Vagina (tissue), 2 donors: ENCODE results near the gene HRCT1. TPM values are rescaled to one million over a fixed set of nuclear protein-coding genes. Genes with fewer than 3 reads are reported as not detected.

Source experiments
- DNase-seq, 2 donors: peaks; one replicate each; pipeline ENCODE4 v3.0.0-alpha.2; 2017; ENCODE audit errors: extremely low spot score in 2 of 2
- H3K27ac ChIP-seq: fragments of 200-600 bp; sonication (generic); one replicate; pipeline ENCODE4 v1.5.1; 2019
- H3K27me3 ChIP-seq: fragments of 200-600 bp; sonication (generic); one replicate; pipeline ENCODE4 v1.5.1; 2019
- H3K36me3 ChIP-seq, 2 donors: fragments of 200-600 bp; sonication (generic); one replicate each; pipeline ENCODE4 v1.5.1; 2017 to 2019
- H3K4me1 ChIP-seq: fragments of 200-600 bp; sonication (generic); one replicate; pipeline ENCODE4 v1.5.1; 2019
- H3K4me3 ChIP-seq, 2 donors: fragments of 200-600 bp; sonication (generic); 1 replicate in 1 of 2; 2 replicates in 1 of 2; pipeline ENCODE4 v1.5.1; 2016 to 2019
- H3K9me3 ChIP-seq: fragments of 200-600 bp; sonication (generic); one replicate; pipeline ENCODE4 v1.5.1; 2019
- POLR2A ChIP-seq, 2 donors: fragments of 450-650 bp; IDR thresholded peaks; one replicate each; pipeline ENCODE4 v1.6.1; 2017; ENCODE audit warnings: antibody characterized with exemption in 2 of 2, mild to moderate bottlenecking in 2 of 2, moderate library complexity in 2 of 2
- POLR2AphosphoS5 ChIP-seq, 2 donors: sonication (generic); formaldehyde crosslinking; IDR thresholded peaks; one replicate each; pipeline ENCODE4 v1.9.0; 2017; ENCODE audit warnings: antibody characterized with exemption in 2 of 2, mild to moderate bottlenecking in 2 of 2, low read depth in 1 of 2; ENCODE audit not compliant: insufficient read depth in 1 of 2
- intact Hi-C: fragments of 100-400 bp; cut with DNase I; formaldehyde crosslinking; loops from one replicate; pipeline ENCODE4 v1.15.1; 2023
- total RNA-seq: library from RNA; depleted of rRNA; stranded (reverse); fragments of >200 nt; gene quantifications from one replicate; pipeline ENCODE4 v1.2.3, GENCODE V29; 2016
- TF ChIP-seq, protein P1 (sequence below), 3 experiments: fragments of 450-650 bp in 2 of 3; fragments of 200-600 bp in 1 of 3; sonication (generic) in 1 of 3; IDR thresholded peaks; one replicate each; pipeline ENCODE4 v1.5.1; 2017 to 2019; ENCODE audit warnings: antibody characterized with exemption in 3 of 3, mild to moderate bottlenecking in 2 of 3, moderate library complexity in 2 of 3

HRCT1 gene
- total RNA-seq, 1 donor from 2014 or later = 5.4 TPM

DNA sequence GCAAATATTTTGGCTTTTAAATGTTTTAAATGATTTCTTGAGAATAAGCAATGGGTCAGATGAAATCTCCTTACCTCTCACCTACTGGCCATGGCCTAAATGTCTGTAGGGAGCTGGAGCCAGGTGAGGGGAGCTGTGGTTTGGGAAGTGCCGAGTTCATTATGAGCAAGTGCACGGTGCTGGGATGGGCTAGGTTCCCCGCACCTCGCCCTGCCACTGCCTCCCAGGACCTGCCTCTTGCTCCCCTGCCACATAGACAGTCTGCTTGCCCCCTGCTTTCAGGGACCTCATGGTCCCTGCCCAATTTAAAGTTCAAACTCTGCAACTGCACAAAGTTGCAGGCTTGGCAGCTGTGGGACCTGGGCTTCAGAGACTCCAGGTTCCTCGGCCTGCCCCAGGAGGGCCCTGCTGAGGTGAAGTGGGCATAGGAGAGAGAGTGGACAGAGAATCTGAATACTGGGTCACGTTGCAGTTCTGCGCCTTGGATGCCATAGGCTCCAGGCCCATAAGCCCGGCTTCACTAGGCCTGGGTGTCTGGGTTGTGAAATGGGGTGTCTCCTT is 41.2 kb upstream of the HRCT1 start:
- H3K9me3 ChIP-seq = no peaks in the 10 kb centered on the region
- H3K27ac ChIP-seq = no peak overlapping the region
- DNase-seq = no peak
- H3K4me3 ChIP-seq = no peak overlapping the region
- no peaks in the 10 kb centered on the region for H3K27me3 ChIP-seq
- no peaks in the 10 kb centered on the region for H3K36me3 ChIP-seq
- TF ChIP-seq, protein P1, sequence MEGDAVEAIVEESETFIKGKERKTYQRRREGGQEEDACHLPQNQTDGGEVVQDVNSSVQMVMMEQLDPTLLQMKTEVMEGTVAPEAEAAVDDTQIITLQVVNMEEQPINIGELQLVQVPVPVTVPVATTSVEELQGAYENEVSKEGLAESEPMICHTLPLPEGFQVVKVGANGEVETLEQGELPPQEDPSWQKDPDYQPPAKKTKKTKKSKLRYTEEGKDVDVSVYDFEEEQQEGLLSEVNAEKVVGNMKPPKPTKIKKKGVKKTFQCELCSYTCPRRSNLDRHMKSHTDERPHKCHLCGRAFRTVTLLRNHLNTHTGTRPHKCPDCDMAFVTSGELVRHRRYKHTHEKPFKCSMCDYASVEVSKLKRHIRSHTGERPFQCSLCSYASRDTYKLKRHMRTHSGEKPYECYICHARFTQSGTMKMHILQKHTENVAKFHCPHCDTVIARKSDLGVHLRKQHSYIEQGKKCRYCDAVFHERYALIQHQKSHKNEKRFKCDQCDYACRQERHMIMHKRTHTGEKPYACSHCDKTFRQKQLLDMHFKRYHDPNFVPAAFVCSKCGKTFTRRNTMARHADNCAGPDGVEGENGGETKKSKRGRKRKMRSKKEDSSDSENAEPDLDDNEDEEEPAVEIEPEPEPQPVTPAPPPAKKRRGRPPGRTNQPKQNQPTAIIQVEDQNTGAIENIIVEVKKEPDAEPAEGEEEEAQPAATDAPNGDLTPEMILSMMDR (IDR thresholded peaks at IDR 0.05) = no peak
- TF ChIP-seq POLR2AphosphoS5 (IDR thresholded peaks at IDR 0.05; ENCODE audit: insufficient read depth in 1 of 2, low read depth in 1 of 2) (no peak), POLR2A (IDR thresholded peaks at IDR 0.05) (no peak)
- H3K4me1 ChIP-seq = peaks cover 8% of the 10 kb centered on the region
- intact Hi-C loops = no loop called here

DNA sequence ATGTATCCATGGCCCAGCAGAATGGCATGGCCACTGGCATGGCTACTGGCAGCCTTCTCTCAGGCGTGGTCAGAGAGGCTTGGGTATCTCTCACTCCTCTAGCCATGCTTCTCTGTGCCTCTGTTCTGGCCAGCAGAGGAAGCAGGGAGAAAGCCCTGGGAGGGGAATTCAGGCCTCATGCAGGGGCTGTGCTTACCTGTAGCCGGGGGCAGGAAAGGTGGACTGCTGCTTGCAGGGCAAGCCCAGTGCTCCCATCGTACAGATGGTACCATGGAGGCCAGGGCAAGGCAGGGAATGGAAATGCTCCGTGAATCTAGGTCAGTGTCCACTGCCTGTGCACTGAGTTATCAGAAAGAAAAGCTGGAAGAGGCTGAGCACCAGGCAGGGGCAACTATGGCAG is 38.5 kb upstream of the HRCT1 start:
- DNase-seq = no peak

DNA sequence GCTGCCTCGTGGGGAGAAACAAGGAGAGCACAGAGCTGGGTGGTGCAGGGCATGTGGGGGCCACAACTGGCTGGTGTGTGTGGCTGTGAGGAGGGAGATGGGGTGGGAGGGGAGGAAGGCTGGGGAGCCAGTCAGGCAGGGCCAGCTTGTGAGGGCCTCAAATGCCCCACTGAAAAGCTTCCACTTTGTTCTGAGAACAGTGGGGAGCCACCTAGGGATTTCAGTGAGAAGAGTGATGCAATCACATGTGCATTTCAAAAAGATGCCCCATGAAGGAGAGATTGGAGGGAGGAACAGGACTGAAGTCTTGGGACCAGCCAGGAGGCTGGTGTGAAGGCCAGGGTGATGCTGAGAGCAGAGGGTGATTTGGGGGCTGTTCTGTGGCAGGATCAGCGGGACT is 37.1 kb upstream of the HRCT1 start:
- Histone ChIP-seq H3K4me3 (no peak overlapping the region), H3K27ac (no peak overlapping the region), H3K36me3 (no peaks in the 10 kb centered on the region), H3K27me3 (no peaks in the 10 kb centered on the region), H3K4me1 (no peaks in the 10 kb centered on the region), H3K9me3 (no peaks in the 10 kb centered on the region)
- intact Hi-C loops = no loop called here
- TF ChIP-seq, protein P1 (IDR thresholded peaks at IDR 0.05) = no peak
- TF ChIP-seq POLR2AphosphoS5 (IDR thresholded peaks at IDR 0.05; ENCODE audit: insufficient read depth in 1 of 2, low read depth in 1 of 2) (no peak), POLR2A (IDR thresholded peaks at IDR 0.05) (no peak)
- no peak for DNase-seq

More for the DNA sequence above, 38.5 kb upstream of the HRCT1 start:
- Histone ChIP-seq H3K9me3 (no peaks in the 10 kb centered on the region), H3K27me3 (no peaks in the 10 kb centered on the region), H3K4me3 (no peak overlapping the region), H3K27ac (no peak overlapping the region), H3K36me3 (no peaks in the 10 kb centered on the region), H3K4me1 (no peaks in the 10 kb centered on the region)
- intact Hi-C loops = no loop called here
- TF ChIP-seq POLR2A (IDR thresholded peaks at IDR 0.05) (no peak), POLR2AphosphoS5 (IDR thresholded peaks at IDR 0.05; ENCODE audit: insufficient read depth in 1 of 2, low read depth in 1 of 2) (no peak)
- TF ChIP-seq, protein P1 (IDR thresholded peaks at IDR 0.05) = no peak

DNA sequence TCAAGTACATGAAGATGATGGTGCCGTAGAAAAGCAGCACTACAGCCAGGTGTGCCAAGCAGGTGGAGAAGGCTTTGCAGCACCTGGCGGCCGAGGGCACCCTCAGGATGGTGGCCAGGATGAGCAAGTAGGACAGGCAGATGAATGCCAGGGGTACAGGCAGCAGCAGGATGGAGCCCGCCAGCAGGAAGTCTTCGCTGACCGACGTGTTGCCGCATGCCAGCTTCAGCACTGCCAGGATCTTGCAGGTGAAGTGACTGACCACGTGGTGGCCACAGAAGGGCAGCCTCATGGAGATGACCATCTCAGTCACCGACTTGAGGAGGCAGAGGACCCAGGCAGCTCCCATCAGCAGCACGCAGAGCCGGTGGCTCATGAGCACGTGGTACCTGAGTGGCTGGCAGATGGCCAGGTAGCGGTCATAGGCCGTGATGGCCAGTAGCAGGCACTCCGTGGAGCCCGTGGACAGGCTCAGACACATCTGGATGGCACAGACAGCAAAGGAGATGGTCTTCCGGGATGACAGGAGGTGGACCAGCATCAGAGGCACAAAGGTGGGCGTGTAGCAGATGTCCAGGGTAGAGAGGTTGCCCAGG is 36.3 kb upstream of the HRCT1 start:
- intact Hi-C loops = no loop called here
- DNase-seq = no peak
- no peak overlapping the region for H3K27ac ChIP-seq
- no peaks in the 10 kb centered on the region for H3K9me3 ChIP-seq
- H3K36me3 ChIP-seq = no peaks in the 10 kb centered on the region
- H3K4me3 ChIP-seq = no peak overlapping the region
- TF ChIP-seq, protein P1 (IDR thresholded peaks at IDR 0.05) = no peak
- TF ChIP-seq POLR2AphosphoS5 (IDR thresholded peaks at IDR 0.05; ENCODE audit: insufficient read depth in 1 of 2, low read depth in 1 of 2) (no peak), POLR2A (IDR thresholded peaks at IDR 0.05) (no peak)
- no peaks in the 10 kb centered on the region for H3K4me1 ChIP-seq
- no peaks in the 10 kb centered on the region for H3K27me3 ChIP-seq

DNA sequence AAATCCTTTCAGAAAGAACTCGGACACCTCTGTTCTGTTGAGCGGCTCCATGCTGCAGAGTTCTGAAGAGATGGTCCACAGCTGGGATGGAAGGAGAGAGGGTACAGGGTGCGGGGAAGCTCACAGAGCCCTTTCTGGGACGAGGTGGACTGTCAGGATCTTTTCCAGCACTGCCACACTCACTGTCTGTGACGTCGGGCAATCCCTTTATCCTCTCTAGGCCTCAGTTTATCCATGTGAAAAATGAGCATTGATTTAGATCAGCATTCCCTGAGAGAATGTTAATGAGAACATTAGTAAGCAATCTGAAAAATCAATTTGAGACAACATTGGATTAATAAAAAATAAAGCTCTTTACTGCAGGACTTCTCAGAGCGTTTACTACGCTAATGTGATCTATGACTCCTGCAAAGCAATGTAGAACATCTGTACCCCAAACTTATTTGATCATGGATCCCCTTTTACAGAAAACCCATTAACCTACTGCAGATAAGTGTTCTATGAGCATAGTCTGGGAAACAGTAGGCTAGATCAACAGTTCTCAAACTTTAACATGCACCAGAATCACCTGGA is 35.6 kb upstream of the HRCT1 start, which contains the start of gene OR13J1:
Gene OR13J1 (minus strand): TSS at position 51 of the 573 bp plus-strand sequence. CDS start 0 bp downstream, at position 51.
- H3K4me1 ChIP-seq = no peaks in the 10 kb centered on the region
- no peaks in the 10 kb centered on the region for H3K27me3 ChIP-seq
- no peak for DNase-seq
- no peaks in the 10 kb centered on the region for H3K9me3 ChIP-seq
- no peaks in the 10 kb centered on the region for H3K36me3 ChIP-seq
- intact Hi-C loops = no loop called here
- no peak within 1 kb of the TSS for H3K4me3 ChIP-seq
- no peak within 1 kb of the TSS for H3K27ac ChIP-seq
- TF ChIP-seq POLR2AphosphoS5 (IDR thresholded peaks at IDR 0.05; ENCODE audit: insufficient read depth in 1 of 2, low read depth in 1 of 2) (no peak), POLR2A (IDR thresholded peaks at IDR 0.05) (no peak)
- TF ChIP-seq, protein P1 (IDR thresholded peaks at IDR 0.05) = no peak
